Measurements from ENCODE around the gene KDM5C. TPM values are rescaled to one million over a fixed set of nuclear protein-coding genes. Genes with fewer than 3 reads are reported as not detected.

KDM5C gene
- polyA plus RNA-seq (67.8 and 90.8 TPM in 2 replicates), polyA minus RNA-seq (150 and 167 TPM in 2 replicates)

- no peaks in the 10 kb centered on the region for H3K9me3 ChIP-seq (ENCODE audit: low read length)
- no peaks in the 10 kb centered on the region for H3F3A ChIP-seq (ENCODE audit: insufficient read depth, low read length, poor library complexity, severe bottlenecking)
- no peaks in the 10 kb centered on the region for H3K9me2 ChIP-seq (ENCODE audit: insufficient read depth, low read length)
- H2AFZ ChIP-seq (ENCODE audit: low read depth, low read length), result peak within 1 kb of the TSS; percentile 76
- no peaks in the 10 kb centered on the region for H4K20me1 ChIP-seq (ENCODE audit: insufficient read depth)
- H3K27ac ChIP-seq (ENCODE audit: low read length), result peak within 1 kb of the TSS; percentile 91
- H3K27me3 ChIP-seq (ENCODE audit: insufficient read depth, low read depth, low read length), result no peaks in the 10 kb centered on the region
- H3K4me2 ChIP-seq (ENCODE audit: low read length), result peak within 1 kb of the TSS; percentile 68
- H3K4me3 ChIP-seq (ENCODE audit: low read length), result peak within 1 kb of the TSS; percentile 84
- H3K9ac ChIP-seq (ENCODE audit: low read length), result peak within 1 kb of the TSS; percentile 90
- no peaks in the 10 kb centered on the region for H3K36me3 ChIP-seq (ENCODE audit: insufficient read depth, low read length)
- peaks cover 36% of the 10 kb centered on the region for H3K79me2 ChIP-seq (replicated peaks; ENCODE audit: insufficient read depth, low read length)
- TF ChIP-seq SMC3 (conservative IDR thresholded peaks at IDR 0.05; ENCODE audit: poor library complexity) (no peak), TAF1 (IDR thresholded peaks at IDR 0.05; ENCODE audit: low read depth) (peak; percentile 90), POLR2AphosphoS5 (IDR thresholded peaks at IDR 0.05) (peak; percentile 68), CTCF (IDR thresholded peaks at IDR 0.05; ENCODE audit: poor library complexity, severe bottlenecking) (no peak), REST (IDR thresholded peaks at IDR 0.05; ENCODE audit: borderline replicate concordance) (peak; percentile 47), EP300 (conservative IDR thresholded peaks at IDR 0.05; ENCODE audit: poor library complexity, severe bottlenecking) (peak; percentile 52), MXI1 (conservative IDR thresholded peaks at IDR 0.05; ENCODE audit: poor library complexity, severe bottlenecking) (peak; percentile 59), RAD21 (conservative IDR thresholded peaks at IDR 0.05) (no peak), EZH2 (IDR thresholded peaks at IDR 0.05; ENCODE audit: borderline replicate concordance, insufficient read depth, low read length, poor library complexity, severe bottlenecking) (no peak)
These were observed at the start of gene KDM5C for GRCh38 chrX:53224860-53225797. TSS of gene KDM5C (minus strand) at chrX:53225207. CDS start at chrX:53224889, 318 bp downstream.

- Histone ChIP-seq H2AFZ (ENCODE audit: low read depth, low read length) (no peak overlapping the region), H3K4me3 (ENCODE audit: low read length) (no peak overlapping the region), H3K27me3 (ENCODE audit: insufficient read depth, low read depth, low read length) (no peaks in the 10 kb centered on the region), H3K27ac (ENCODE audit: low read length) (no peak overlapping the region), H3K9me3 (ENCODE audit: low read length) (no peaks in the 10 kb centered on the region), H3K36me3 (ENCODE audit: insufficient read depth, low read length) (no peaks in the 10 kb centered on the region), H3K9ac (ENCODE audit: low read length) (no peak overlapping the region), H3K9me2 (ENCODE audit: insufficient read depth, low read length) (no peaks in the 10 kb centered on the region), H3K79me2 (replicated peaks; ENCODE audit: insufficient read depth, low read length) (no peaks in the 10 kb centered on the region), H4K20me1 (ENCODE audit: insufficient read depth) (no peaks in the 10 kb centered on the region), H3F3A (ENCODE audit: insufficient read depth, low read length, poor library complexity, severe bottlenecking) (no peaks in the 10 kb centered on the region), H3K4me2 (ENCODE audit: low read length) (no peak overlapping the region)
- TF ChIP-seq MXI1 (conservative IDR thresholded peaks at IDR 0.05; ENCODE audit: poor library complexity, severe bottlenecking) (no peak), EZH2 (IDR thresholded peaks at IDR 0.05; ENCODE audit: borderline replicate concordance, insufficient read depth, low read length, poor library complexity, severe bottlenecking) (no peak), TAF1 (IDR thresholded peaks at IDR 0.05; ENCODE audit: low read depth) (no peak), RAD21 (conservative IDR thresholded peaks at IDR 0.05) (no peak), POLR2AphosphoS5 (IDR thresholded peaks at IDR 0.05) (no peak), EP300 (conservative IDR thresholded peaks at IDR 0.05; ENCODE audit: poor library complexity, severe bottlenecking) (no peak), SMC3 (conservative IDR thresholded peaks at IDR 0.05; ENCODE audit: poor library complexity) (no peak), REST (IDR thresholded peaks at IDR 0.05; ENCODE audit: borderline replicate concordance) (no peak), CTCF (IDR thresholded peaks at IDR 0.05; ENCODE audit: poor library complexity, severe bottlenecking) (no peak)
These were observed 47.9 kb upstream of the KDM5C start for GRCh38 chrX:53272808-53273337.

All from neural cell (in vitro differentiated cells).